ENCODE results near the gene LPIN1.
"Not testable (repeated sequence)": the region's sequence is repeated elsewhere in the genome, so short reads cannot be mapped to it uniquely, and the experiment has no call there.

The LPIN1 gene

GRCh38 chr2:11743846-11744553 is 2.4 kb upstream of the LPIN1 start:
- peak; percentile 95 for DNase-seq (ENCODE audit: low spot score)

DNA sequence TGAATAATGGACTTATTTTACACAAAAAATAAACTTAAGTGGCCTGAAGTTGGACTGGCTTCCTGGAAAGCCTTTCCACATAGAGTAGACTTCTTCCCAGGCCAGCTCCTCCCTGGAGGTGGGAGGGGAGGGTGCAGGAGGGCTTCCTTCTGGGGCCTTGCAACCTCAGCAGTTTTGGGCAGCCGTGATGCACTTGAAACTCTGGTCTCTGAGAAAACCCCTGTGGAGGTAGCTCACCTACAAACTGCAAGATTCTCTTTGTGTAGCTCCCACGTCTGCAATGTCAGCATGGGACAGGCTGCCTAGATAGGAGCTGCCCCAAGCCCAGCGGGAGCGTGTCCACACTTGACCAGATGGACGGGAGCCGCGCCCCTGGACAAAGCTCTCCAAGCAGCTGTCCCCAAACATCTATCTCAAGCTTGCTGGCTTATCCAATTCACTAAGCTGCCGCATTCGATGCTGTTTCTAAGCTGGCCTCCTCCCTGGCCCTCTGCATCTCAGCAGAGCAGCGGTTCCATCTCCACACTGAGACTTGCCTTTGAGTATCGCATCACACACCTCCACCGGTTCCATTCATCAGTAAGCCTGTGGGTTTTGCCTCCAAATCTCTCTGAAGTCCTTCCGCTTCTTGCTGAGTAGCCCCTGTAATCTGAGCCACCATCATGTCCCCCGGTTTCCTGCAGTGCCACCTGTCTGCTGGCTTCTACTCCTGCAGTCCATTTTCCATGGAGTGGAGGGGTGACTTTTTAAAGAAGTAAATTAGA is 1.6 kb upstream of the LPIN1 start:
- DNase-seq (ENCODE audit: low spot score) = peak; percentile 77

DNA sequence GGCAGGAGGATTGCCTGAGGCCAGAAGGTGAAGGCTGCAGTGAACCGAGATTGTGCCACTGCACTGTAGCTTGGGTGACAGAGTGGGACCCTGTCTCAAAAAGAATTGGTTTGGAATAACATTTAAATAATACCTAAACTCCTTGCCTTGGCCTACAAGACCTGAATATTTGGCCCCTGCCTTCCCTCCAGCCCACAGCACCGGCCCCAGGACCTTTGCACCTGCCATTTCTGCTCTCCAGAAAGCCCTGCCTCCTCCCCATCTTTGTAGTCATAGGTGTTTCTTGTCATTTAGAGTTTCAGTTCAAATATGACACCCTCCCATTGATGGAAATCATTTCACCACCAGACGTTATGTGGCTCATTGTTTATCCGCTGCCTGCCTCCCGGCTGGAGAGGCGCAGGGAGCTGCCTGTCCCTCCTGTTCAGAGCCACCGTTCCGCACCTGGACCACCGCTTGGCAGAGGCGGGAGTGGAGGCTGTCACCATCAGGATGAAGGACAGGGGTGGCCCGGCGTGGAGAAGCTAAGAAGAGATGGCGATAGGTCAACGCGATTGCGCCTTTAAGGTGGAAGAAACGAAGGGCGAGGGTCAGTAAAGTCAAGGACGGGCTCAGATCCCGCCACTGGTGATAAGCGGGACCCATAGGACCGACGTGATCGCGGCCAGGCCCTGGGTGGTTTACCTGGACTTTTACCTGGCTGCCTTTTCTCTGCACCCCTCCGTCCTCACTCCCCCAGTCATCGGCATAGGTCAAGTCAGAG is 638 bp upstream of the LPIN1 start:
- DNase-seq (ENCODE audit: low spot score) = peak; percentile 30

DNA sequence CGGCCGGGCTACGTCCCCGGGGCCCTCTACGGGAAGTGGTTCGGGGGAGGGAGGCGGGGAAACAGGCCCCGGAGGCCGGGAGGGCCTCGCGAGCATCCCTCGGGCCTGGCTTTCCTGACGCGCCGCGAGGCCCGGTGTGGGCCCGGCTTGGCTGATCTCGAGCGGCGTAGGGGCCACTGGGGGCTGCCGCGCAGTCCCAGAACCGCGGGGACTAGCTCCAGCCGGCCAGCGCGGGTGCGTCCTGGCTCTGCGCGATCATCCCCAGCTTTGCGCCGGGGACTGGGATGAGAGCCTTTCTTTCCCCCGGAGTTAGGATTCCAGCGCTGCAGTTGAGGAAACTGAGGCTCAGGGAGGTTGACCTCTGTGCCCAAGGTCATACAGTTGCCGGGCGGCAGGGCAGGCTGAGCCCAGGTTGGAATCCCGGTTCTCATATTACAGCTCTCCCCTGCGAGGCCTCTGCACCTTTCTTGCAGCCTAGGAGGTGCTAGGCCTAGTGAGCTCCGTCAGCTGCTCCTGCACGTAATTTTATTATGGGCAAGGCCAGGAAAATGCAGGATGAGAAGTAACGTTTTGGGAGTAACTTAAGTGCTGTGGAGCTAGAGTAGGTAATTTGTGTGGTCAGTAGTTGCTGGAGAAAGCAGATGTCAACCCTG is 501 bp downstream of the LPIN1 start:
- peak; percentile 70 for DNase-seq (ENCODE audit: low spot score)

- peak; percentile 19 for DNase-seq (ENCODE audit: low spot score)
These were observed 1.8 kb downstream of the LPIN1 start for GRCh38 chr2:11748018-11748860.

GRCh38 chr2:11748861-11749645 is 2.6 kb downstream of the LPIN1 start:
- no peak for DNase-seq (ENCODE audit: low spot score)

DNA sequence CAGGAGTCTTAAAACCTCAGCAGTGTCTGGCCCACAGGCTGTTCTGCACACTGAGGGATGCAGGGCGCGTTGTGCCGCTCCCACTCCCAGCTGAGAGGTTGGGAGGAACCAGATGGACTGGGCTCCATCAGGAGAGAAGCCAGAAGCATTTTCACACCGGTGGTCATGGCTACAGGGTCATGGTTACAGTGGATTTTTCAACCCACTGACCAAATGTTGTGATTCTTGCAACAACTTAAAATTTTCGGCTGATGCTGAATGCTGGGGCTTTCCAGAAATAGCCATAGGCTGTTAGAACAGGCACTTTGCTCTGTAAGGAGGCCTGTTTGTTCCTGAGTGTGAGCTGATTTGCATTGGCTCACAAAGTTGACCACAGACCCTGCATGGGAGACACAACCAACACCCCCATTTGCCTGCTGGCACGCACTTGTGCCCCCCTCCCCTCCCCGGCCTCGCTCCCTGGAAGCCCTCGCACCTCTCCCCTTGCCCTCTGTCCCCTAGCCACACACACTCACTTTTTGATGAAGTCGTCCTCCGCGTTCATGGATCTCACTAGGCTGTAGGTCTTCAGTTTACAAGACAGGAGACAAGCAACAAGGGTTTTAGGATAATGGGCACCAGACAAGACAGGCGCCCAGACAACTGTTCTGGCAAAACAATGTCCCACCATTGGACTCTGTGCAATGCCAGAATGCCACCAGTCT is 3.4 kb downstream of the LPIN1 start:
- DNase-seq (ENCODE audit: low spot score) = no peak

DNA sequence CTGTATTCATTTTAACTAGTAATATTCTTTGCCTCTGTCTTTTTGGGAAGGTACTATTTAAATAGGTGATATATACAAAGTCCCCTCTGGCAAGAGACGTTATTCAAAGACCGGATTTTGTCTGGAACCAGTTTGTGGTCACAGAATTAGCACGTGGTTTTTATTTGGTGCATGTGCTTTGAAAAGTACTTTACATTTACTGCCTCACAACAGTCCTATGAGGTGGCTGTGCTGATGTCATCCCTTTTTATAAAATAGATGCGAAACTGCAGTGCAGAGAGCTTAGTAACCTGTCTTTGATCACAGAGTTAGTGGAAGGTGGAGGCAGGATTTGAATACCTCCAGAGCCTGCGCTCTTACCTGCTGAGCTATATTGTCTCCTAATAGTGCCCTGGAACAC is 4.0 kb downstream of the LPIN1 start:
- no peak for DNase-seq (ENCODE audit: low spot score)

- no peak for DNase-seq (ENCODE audit: low spot score)
These were observed 4.5 kb downstream of the LPIN1 start for GRCh38 chr2:11750917-11751316.

- DNase-seq (ENCODE audit: low spot score) = no peak
These were observed 6.5 kb downstream of the LPIN1 start for GRCh38 chr2:11752906-11753305.

DNA sequence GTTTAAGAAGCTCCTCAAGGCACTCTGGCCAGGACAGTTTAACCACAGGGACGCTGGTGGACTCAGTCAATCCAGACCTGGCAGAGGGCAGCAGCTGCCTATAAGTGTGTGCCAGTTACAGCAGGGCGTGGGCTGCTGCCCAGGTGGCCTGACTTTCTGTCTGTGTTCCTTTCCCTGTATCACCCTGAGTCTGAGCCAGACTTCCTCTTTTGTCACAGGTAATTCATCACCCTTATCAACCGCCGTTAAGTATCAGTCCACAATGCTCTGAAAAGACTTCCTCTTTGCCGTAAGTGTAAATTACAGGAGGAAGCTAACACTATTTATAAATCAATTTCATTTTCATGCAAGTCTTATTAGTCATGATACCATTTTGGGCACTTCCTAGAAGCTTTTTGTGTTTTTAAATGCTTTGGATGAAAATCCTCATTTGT is 7.0 kb downstream of the LPIN1 start:
- DNase-seq (ENCODE audit: low spot score) = no peak

DNA sequence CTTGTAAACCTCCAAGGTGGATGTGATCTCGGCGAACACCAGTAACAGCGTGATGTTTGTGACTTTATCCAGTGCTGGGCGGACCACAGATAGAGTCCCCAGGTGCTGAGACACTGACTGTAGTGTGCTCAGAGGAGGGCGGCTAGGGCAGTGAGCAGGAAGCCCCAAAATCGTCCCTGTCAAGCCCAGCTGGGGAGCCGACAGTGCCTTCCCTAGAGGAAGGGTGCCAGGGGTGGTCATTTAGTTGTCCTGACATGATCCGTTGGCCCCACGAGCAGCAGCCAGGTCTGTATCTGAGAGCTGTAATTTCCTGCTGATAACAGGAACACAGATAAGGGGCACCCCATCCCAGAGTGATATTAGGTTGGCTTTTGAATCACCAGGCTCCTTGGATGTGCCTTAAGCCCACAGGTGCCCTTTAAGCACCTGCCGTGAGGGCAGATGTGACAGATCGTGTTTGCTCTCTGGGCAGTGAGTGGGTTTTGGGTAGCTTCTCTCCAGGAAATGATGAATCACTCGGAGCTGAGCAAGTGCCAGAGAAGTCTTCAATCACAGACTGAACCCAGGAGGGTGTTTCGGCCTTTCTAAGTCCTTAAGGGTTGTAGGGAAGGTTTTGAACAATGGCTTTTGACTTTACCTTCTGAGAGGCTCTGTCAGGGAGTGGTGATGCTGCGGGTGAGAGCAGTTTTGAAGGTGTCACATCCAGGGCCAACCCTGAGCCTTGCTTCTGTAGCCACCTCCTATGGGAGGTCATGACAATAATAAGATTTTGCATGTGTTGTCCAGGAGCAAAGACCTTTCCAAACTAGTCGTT is 7.7 kb downstream of the LPIN1 start:
- DNase-seq (ENCODE audit: low spot score) = no peak

- no peak for DNase-seq (ENCODE audit: low spot score)
These were observed 8.2 kb downstream of the LPIN1 start for GRCh38 chr2:11754700-11755015.

- no peak for DNase-seq (ENCODE audit: low spot score)
These were observed 10.7 kb downstream of the LPIN1 start for GRCh38 chr2:11757101-11757500.

DNA sequence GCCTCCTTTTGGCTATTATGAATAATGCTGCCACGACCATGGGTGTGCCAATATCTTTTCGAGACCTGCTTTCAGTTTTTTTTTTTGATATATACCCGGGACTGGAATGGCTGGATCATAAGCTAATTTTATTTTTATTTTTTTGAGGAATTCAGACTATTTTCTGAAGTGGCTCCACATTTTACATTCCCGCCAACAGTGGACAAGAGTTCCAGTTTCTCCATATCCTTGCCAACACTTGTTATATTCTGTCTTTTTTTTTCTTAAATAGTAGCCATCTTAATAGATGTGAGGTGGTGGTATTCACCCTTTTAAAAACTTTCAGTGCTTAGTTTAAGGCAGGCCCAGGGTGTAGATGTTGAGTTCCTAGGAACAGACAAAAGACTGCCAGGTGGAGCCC is 11.8 kb downstream of the LPIN1 start:
- DNase-seq (ENCODE audit: low spot score) = no peak

- DNase-seq (ENCODE audit: low spot score) = no peak
These were observed 12.2 kb downstream of the LPIN1 start for GRCh38 chr2:11758647-11759046.

DNA sequence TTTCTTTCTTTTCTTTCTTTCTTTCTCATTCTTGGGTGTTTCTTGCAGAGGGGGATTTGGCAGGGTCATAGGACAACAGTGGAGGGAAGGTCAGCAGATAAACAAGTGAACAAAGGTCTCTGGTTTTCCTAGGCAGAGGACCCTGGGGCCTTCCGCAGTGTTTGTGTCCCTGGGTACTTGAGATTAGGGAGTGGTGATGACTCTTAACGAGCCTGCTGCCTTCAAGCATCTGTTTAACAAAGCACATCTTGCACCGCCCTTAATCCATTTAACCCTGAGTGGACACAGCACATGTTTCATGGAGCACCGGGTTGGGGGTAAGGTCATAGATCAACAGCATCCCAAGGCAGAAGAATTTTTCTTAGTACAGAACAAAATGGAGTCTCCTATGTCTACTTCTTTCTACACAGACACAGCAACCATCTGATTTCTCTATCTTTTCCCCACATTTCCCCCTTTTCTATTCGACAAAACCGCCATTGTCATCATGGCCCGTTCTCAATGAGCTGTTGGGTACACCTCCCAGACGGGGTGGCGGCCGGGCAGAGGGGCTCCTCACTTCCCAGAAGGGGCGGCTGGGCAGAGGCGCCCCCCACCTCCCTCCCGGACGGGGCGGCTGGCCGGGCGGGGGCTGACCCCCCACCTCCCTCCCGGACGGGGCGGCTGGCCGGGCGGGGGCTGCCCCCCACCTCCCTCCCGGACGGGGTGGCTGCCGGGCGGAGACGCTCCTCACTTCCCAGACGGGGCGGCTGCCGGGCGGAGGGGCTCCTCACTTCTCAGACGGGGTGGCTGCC is 12.9 kb downstream of the LPIN1 start:
- DNase-seq (ENCODE audit: low spot score) = not testable (repeated sequence)

GRCh38 chr2:11761259-11761658 is 14.8 kb downstream of the LPIN1 start:
- DNase-seq (ENCODE audit: low spot score) = no peak
